ENCODE results near the gene PTPRZ1.
A peak's percentile ranks its signal among the peaks of the same experiment; 100 is the strongest.

The PTPRZ1 gene

DNA sequence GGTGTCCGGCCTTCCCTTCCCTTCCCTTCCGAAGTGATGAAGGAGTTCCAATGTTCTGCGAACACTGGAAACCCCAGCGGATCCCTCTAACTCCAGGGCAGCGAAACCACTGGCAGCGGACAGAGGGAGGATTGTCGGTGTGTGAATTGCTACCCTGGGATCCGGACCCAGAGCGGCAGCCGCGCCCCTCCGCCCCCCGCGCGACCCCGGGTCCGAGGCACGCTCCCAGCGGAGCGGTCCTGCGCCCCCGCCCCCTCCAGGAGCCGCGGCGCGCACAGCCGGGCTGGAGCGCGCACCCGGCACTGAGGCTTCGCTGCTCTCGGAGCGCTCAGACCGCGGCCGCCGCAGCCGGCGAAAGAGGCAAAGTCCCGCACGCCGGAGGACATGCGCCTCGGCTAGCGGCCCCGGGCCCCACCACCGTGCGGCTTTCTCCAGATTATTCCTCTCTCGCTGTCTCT, at the start of gene PTPRZ1:
Gene PTPRZ1, plus strand, starts transcription at position 331 of the 458 bp plus-strand sequence. CDS start 339 bp downstream, outside the sequence.
- DNase-seq (ENCODE audit: low read depth): peak; percentile 1

GRCh38 chr7:121824276-121824675, 48.7 kb upstream of the PTPRZ1 start:
- DNase-seq (ENCODE audit: low read depth): no peak

- DNase-seq (ENCODE audit: low read depth): no peak
Measured at GRCh38 chr7:121831351-121831750, 41.6 kb upstream of the PTPRZ1 start.

DNA sequence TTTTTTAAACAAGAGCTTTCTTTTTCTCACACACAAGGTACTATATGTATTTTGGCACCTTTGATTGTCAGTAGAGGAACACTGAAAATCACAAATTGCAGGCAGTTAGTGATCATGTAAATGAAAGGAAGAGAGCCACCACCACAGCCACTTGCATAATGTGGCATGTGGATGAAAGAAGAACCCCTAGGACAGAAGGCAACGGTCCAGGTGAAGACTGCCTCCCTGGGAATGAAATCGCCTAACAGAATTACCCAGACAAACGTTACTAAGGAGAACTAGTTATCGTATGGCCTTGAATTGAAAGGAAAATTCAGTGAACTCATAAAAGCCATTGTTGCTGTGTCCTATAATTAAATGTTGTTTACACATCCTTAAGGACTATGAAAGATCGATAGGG, 41.2 kb upstream of the PTPRZ1 start:
- no peak for DNase-seq (ENCODE audit: low read depth)

DNA sequence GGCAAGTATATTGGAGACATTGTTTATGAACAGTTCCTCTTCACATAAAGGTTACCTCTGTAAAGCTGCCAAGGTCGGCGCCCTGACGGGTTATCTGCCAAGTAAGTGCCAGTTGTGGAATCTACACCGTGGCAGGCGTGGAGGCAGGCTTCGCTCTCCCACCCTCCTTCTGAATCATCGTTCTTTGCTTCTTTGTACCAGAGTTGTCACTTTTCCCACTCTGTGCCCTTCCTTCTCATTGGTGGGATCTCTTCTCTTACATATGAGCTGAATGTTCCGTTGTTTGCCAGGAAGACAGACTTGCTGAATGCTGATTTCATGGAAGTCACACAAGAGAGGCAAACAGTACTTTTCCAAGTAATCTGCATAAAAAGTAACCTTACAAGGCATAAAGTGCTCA, 40.6 kb upstream of the PTPRZ1 start:
- no peak for DNase-seq (ENCODE audit: low read depth)

- DNase-seq (ENCODE audit: low read depth): no peak
Measured at GRCh38 chr7:121833991-121834390, 39.0 kb upstream of the PTPRZ1 start.

- DNase-seq (ENCODE audit: low read depth): no peak
Measured at GRCh38 chr7:121837462-121837861, 35.5 kb upstream of the PTPRZ1 start.

DNA sequence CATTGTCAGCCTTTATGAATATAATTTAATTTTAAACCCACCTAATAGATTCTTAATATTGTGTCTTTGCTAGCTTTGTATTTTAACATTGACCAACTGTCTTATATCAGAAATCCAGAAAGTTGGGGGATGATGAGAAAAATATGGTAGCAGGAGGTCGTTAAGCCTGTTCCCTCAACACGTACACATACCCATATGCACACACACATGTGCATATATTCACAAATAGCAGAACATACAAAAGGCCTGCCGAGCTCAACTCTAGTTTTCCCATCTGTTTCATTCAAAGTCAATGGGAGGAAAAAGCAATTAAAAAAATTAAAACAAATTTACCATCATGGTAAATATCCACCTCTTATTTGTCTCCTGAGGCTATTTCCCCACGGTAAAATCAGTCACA, 25.9 kb upstream of the PTPRZ1 start:
- no peak for DNase-seq (ENCODE audit: low read depth)

DNA sequence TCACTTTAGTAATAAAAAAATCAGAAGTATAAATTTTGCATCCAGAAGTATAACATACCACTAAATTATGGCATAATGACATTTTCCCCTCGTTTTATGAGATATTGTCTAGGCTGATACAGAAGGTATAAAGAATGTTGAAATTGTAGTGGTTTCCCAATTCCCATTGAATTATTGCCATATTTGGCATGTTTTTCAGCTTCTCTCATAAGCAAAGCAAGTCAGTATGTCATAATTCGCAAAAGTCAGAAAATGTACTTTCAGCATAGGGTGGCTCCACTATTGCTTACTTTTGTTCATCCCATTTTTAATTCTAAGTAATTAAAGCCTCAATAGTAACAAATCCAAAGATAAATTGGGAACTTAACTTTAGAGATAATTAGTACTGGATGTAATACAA, 19.7 kb upstream of the PTPRZ1 start:
- DNase-seq (ENCODE audit: low read depth): no peak

- no peak for DNase-seq (ENCODE audit: low read depth)
Measured at GRCh38 chr7:121860953-121861352, 12.0 kb upstream of the PTPRZ1 start.

DNA sequence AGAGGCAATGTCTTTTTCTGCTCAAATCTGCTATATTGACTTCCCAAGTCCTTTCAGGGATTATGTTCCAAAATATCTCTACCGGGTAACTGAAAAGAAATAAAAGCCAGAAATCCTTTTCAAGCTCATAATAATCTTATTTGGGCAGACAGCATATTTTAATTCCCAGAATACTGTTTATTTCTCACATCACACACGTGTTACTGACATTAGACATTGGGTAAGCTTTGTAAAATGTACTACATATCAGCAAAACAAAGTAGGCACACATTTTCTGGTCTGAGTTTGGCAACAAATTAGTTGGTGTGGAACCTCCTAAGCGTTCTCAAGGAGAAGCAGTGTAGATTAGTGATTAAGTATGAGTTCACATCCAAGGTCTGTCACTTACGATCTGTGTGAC, 10.4 kb upstream of the PTPRZ1 start:
- no peak for DNase-seq (ENCODE audit: low read depth)

DNA sequence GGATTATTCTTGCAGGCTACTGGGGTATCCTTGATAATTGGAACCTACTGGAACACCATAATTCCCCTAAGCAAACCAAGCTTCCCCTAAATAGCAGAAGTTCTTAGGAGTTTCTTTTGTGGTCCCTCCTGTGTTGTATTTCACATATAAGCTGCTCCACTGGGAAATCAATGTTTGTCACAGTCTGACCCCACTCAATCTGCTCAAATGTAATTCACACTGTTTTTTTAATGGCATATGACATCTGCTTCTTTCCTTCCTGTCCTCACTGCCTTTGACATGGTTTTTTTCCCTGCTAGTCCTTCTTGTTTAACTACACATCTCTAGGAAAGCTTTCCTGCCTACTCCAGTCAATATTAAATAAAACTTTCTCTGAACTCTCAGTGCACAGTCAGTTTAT, 1.8 kb upstream of the PTPRZ1 start:
- DNase-seq (ENCODE audit: low read depth): no peak

DNA sequence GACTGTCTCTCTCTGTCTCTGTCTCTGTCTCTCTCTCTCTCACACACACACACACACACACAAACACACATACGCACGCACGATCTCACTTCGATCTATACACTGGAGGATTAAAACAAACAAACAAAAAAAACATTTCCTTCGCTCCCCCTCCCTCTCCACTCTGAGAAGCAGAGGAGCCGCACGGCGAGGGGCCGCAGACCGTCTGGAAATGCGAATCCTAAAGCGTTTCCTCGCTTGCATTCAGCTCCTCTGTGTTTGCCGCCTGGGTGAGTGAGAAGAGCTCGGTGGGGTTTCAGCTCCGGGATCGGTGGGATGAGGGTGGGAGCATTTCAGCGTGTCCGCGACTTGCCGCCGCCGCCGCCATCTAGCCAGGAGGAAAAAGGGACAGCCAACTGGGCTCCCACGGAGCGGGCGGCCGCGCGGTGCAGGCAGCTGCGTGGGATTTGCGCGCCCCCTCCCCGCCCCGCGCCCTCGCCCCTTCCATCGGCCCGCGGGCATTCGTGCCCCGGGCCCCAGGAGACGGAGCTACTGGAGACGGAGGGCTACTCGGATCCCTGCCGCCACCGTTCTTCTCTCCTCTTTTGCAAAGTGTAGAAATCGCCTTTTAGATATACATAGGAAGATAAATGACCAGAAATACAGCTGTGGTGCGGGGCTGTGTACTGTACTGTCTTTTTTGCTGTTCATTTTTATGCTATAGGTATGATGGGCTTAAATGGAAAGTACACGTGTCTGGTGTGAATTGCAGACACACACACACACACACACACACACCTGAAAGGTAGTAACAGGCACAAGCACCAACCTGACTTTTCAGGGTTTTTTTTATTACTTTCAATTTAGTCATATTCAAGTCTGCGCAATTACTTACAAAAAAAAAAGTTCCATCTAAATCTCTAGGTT, 581 bp downstream of the PTPRZ1 start:
- DNase-seq (ENCODE audit: low read depth): no peak

DNA sequence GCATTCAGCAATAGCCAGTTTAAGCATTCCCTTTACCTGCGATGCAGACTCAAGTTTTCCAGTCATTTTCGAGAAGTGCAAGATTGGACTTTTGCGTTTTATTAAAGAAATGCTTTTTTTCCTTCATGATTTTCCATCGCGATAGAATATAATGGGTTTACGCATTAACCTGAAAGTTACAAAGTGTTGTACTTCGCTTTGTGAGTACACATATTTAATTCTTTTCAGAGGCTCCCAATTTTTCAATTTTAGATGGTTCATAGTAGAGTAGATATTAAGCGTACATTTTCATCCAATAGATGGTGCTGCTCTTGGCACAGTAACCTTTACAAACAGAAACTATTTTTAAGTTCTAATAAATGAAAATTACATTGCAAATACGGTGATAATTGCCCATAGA, 1.3 kb downstream of the PTPRZ1 start:
- DNase-seq (ENCODE audit: low read depth): no peak

GRCh38 chr7:121875203-121875602, 2.2 kb downstream of the PTPRZ1 start:
- no peak for DNase-seq (ENCODE audit: low read depth)

GRCh38 chr7:121876656-121877500, 3.9 kb downstream of the PTPRZ1 start:
- DNase-seq (ENCODE audit: low read depth): no peak

DNA sequence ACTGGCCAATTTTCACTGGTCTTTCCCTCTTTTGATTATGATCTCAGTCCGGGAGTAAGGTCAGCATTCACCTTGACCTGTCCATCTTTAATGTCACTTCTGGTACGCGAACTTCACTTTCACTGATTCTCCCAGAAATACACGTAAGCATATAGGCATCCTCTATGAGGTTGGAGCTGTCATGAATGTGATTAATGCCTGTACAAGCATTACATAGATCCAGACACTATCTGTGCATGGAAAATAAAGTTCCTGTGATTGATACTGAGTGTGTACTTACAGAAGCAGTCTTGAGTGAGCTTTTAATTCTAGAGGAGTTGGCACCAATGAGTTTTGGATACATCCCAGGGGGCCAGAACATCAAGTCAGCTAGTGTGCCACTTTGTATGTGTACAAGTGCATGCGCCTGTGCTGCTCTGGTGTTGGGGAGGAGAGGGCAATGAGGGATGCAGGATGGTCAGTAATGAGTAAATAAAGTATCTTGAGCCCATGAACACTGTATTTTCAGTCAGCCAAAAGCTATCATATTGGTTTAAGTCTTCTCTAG, 6.0 kb downstream of the PTPRZ1 start:
- DNase-seq (ENCODE audit: low read depth): no peak

GRCh38 chr7:121879544-121879943, 6.6 kb downstream of the PTPRZ1 start:
- no peak for DNase-seq (ENCODE audit: low read depth)

DNA sequence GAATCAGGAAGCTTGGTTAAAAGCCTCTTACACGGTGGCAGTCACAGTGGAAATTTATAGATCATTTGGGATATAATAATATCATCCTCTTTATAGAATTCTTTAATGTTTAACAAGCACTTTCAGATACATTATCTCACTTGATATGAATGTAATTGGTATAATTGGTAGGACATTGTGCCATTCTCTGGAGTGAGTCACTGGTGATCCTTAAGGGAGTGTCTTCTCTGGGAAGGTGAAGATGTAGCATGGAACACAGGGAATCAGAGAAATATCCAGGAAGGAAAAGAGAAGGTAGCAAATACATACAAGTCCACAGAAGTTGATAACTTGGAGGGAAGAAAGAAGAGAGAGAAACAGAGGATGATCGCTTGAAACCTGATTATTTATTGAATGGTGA, 9.8 kb downstream of the PTPRZ1 start:
- DNase-seq (ENCODE audit: low read depth): no peak

- no peak for DNase-seq (ENCODE audit: low read depth)
Measured at GRCh38 chr7:121885166-121885920, 12.4 kb downstream of the PTPRZ1 start.

DNA sequence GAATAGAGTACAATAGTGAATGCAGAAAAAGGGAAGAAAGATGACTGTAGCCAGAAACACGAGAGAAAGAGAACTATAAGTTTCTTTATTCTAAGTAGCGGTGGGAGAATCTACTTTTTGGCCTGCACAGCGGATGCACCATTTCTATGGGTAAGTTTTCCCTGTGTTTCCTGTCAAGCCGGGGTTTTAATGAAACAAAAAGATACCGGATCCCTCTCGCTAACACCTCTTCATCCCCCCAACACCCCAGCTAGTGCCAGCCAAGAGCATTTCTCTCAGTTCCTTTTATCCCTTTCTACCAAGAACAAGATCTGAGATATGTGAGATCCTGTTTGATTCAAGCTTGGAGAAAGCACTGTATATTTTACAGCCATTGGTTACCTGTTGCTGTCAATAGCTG, 14.7 kb downstream of the PTPRZ1 start:
- DNase-seq (ENCODE audit: low read depth): no peak

DNA sequence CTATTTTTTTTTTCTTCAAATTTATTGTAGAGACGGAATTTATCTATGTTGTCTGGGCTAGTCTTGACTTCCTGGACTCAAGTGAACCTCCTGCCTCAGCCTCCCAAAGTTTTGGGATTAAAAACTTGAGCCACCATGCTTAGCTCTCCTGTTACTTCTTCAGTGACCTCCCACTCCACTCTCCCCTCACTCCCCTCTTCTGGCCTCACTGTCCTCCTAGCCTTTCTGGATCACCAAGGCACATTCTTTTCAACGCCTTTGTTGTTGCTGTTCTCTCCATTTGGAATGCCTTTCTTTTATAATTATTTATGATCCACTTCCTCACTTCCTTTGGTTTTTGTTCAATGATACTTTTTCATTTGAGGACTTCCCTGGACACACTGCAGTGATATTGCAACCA, 17.9 kb downstream of the PTPRZ1 start:
- DNase-seq (ENCODE audit: low read depth): no peak
